Activated CD4-positive, alpha-beta memory T cell treated with anti-CD3 and anti-CD28 coated beads for 36 hours (primary cell): ENCODE data around the gene CYP4F22. TPM values are rescaled to one million over a fixed set of nuclear protein-coding genes. Genes with fewer than 3 reads are reported as not detected.

Experiments used
- CTCF ChIA-PET: fragments of 350-600 bp; sonication (Branson Sonifier 250); formaldehyde crosslinking; loops from one replicate; lab custom pipeline; 2021; ENCODE audit warnings: antibody characterized with exemption, inconsistent platforms; lab: Charles Lee
- POLR2A ChIA-PET: fragments of 350-600 bp; sonication (Branson Sonifier 250); formaldehyde crosslinking; loops from one replicate; lab custom pipeline; 2021; ENCODE audit warnings: antibody characterized with exemption; lab: Charles Lee
- DNase-seq: peaks from one replicate; pipeline ENCODE4 v3.0.0-alpha.2; 2020
- H3K27ac Mint-ChIP-seq: one replicate; pipeline ENCODE4 v1.8.0; 2021; ENCODE audit warnings: mixed read lengths
- H3K27me3 Mint-ChIP-seq: one replicate; pipeline ENCODE4 v1.8.0; 2021; ENCODE audit warnings: mixed read lengths
- H3K36me3 Mint-ChIP-seq: one replicate; pipeline ENCODE4 v1.8.0; 2021; ENCODE audit warnings: mixed read lengths
- H3K4me1 Mint-ChIP-seq: one replicate; pipeline ENCODE4 v1.8.0; 2021; ENCODE audit warnings: low read depth, mixed read lengths
- H3K4me3 Mint-ChIP-seq: one replicate; pipeline ENCODE4 v1.8.0; 2021; ENCODE audit warnings: mild to moderate bottlenecking, mixed read lengths
- H3K9me3 Mint-ChIP-seq: one replicate; pipeline ENCODE4 v1.8.0; 2021; ENCODE audit warnings: mixed read lengths
- intact Hi-C: fragments of 100-400 bp; cut with micrococcal nuclease; formaldehyde crosslinking; loops from one replicate; pipeline ENCODE4 v1.15.1; 2023
- total RNA-seq, 2 experiments: library from RNA; stranded (reverse); gene quantifications; one replicate each; pipeline ENCODE4 v1.2.3, GENCODE V29; 2021

CYP4F22 gene
- total RNA-seq, 2 experiments from 2014 or later, result 0.50 to 0.56 TPM

DNA sequence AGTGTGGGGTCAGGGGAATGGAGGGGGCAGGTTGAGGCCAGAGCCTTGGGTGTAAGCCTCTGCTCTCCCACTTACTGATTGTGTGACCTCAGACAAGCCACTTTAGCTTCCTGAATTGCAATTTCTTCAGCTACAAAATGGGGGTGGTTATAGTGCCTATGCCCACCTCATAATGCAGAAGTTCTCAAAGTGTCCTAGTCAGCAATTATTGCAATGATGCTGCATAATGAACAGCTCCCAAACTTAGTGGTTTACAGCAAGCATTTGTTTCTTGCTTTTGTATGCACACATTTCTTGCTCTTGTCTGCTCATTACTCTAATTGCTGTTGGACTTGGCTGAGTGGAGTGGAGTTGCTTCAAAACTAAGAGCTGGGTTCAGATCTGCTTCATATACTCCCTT is 36.0 kb downstream of the CYP4F22 start:
- ChIA-PET CTCF (interaction anchor here (1.1 to 1.3 kb wide), 2 partner anchors 11 to 125 kb away, joined by 3 read pairs; no protein-coding TSS in a partner anchor), POLR2A (no interaction called here)
- Mint-ChIP-seq H3K9me3 (peaks cover under 1% of the 10 kb centered on the region), H3K27me3 (no peaks in the 10 kb centered on the region), H3K4me1 (peaks cover 2% of the 10 kb centered on the region), H3K27ac (no peak overlapping the region), H3K36me3 (no peaks in the 10 kb centered on the region), H3K4me3 (no peak overlapping the region)
- intact Hi-C loops, result no loop called here
- no peak for DNase-seq

- H3K4me1 Mint-ChIP-seq, result no peaks in the 10 kb centered on the region
- no peak for DNase-seq
- no peaks in the 10 kb centered on the region for H3K27me3 Mint-ChIP-seq
- intact Hi-C loops, result no loop called here
- CTCF ChIA-PET, result interaction anchor here (0.9 kb wide), 1 partner anchor 125 kb away, joined by 3 read pairs; no protein-coding TSS in a partner anchor
- no peaks in the 10 kb centered on the region for H3K9me3 Mint-ChIP-seq
- POLR2A ChIA-PET, result no interaction called here
- H3K4me3 Mint-ChIP-seq, result no peak overlapping the region
- no peaks in the 10 kb centered on the region for H3K36me3 Mint-ChIP-seq
- no peak overlapping the region for H3K27ac Mint-ChIP-seq
Measured at GRCh38 chr19:15544970-15545369, 36.6 kb downstream of the CYP4F22 start.

DNA sequence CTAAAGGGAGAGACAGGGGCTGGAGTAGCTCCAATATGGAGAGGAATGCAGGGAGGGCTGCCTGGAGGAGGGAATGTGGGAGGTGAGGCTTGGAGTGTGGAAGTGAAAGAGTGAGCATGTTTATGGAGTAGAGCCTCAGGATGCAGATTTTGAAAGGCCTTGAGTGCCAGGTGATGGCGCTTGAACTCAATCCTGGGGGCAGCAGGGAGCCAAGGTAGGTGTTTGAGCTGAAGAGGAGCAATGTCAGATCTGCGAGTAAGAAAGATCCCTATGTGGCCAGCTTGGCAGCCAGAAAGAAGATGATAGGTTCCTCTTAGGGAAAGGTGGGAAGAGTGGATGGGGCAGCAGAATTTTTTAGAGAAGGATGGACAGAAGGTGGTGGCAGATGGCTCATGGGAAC is 40.3 kb downstream of the CYP4F22 start:
- H3K36me3 Mint-ChIP-seq, result no peaks in the 10 kb centered on the region
- H3K9me3 Mint-ChIP-seq, result no peaks in the 10 kb centered on the region
- intact Hi-C loops, result no loop called here
- ChIA-PET POLR2A (no interaction called here), CTCF (no interaction called here)
- no peak for DNase-seq
- no peak overlapping the region for H3K4me3 Mint-ChIP-seq
- H3K27ac Mint-ChIP-seq, result no peak overlapping the region
- no peaks in the 10 kb centered on the region for H3K27me3 Mint-ChIP-seq
- peaks cover 7% of the 10 kb centered on the region for H3K4me1 Mint-ChIP-seq

DNA sequence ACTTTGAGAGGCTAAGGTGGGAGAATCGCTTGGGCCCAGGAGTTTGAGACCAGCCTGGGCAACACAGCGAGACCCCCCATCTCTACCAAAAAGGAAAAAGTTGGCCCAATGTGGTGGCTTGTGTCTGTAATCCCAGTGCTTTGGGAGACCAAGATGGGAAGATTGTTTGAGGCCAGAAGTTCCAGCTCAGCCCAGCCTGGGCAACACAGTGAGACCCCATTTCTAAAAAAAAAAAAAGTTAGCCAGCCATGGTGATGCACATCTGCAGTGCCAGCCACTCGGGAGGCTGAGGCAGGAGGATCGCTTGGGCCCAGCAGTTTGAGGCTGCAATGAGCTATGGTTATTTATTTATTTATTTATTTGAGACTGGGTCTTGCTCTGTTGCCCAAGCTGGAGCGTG is 41.3 kb downstream of the CYP4F22 start:
- no peak overlapping the region for H3K4me3 Mint-ChIP-seq
- intact Hi-C loops, result no loop called here
- CTCF ChIA-PET, result interaction anchor here (1.1 kb wide), 1 partner anchor 131 kb away, joined by 4 read pairs; the partner anchor contains the start of gene AKAP8L

DNA sequence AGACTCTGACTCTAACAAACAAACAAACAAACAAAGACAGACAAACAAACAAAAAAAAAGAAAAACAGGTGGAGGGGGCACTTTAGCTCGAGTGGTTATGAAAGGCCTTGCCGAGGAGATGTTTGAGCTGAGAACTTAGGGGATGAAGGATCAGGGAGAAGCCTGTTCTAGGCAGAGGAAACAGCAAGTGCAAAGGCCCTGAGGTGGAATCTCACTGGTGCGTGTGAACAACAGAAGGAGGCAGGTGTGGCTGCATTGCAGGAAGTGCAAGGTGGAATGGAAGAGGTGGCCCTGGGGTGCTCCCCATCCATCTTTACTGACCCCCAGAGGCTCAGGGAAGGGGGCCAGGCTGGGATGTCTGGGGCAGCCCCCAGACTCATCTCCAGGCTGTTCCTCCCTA is 41.9 kb downstream of the CYP4F22 start:
- CTCF ChIA-PET, result interaction anchor here (1.1 kb wide), 1 partner anchor 131 kb away, joined by 4 read pairs; the partner anchor contains the start of gene AKAP8L
- intact Hi-C loops, result no loop called here

More for the DNA sequence above, 41.3 kb downstream of the CYP4F22 start:
- Mint-ChIP-seq H3K36me3 (no peaks in the 10 kb centered on the region), H3K27me3 (no peaks in the 10 kb centered on the region), H3K9me3 (no peaks in the 10 kb centered on the region), H3K27ac (no peak overlapping the region), H3K4me1 (peaks cover 10% of the 10 kb centered on the region)
- POLR2A ChIA-PET, result no interaction called here
- DNase-seq, result no peak

GRCh38 chr19:15550929-15551292 is 42.6 kb downstream of the CYP4F22 start:
- Mint-ChIP-seq H3K9me3 (no peaks in the 10 kb centered on the region), H3K27ac (peak overlapping the region; percentile 45), H3K36me3 (no peaks in the 10 kb centered on the region), H3K4me3 (peak overlapping the region; percentile 79), H3K4me1 (peaks cover 18% of the 10 kb centered on the region), H3K27me3 (no peaks in the 10 kb centered on the region)
- DNase-seq, result peak; percentile 48
- intact Hi-C loops, result loop anchor here (1.0 kb wide), 1 partner anchor 132 kb away; no protein-coding TSS in a partner anchor
- POLR2A ChIA-PET, result interaction anchor here (1.0 to 2.1 kb wide), 3 partner anchors 83 to 133 kb away, joined by 3 to 10 read pairs (median 8); partner anchors contain the start of gene AKAP8L
- CTCF ChIA-PET, result interaction anchor here (1.1 to 2.6 kb wide), 5 partner anchors 84 to 134 kb away, joined by 3 to 40 read pairs (median 6); partner anchors contain the start of gene AKAP8L

More for the DNA sequence above, 41.9 kb downstream of the CYP4F22 start:
- Mint-ChIP-seq H3K27me3 (no peaks in the 10 kb centered on the region), H3K4me3 (no peak overlapping the region), H3K4me1 (peaks cover 14% of the 10 kb centered on the region), H3K36me3 (no peaks in the 10 kb centered on the region), H3K27ac (no peak overlapping the region), H3K9me3 (no peaks in the 10 kb centered on the region)
- DNase-seq, result no peak
- POLR2A ChIA-PET, result interaction anchor here (1.0 to 2.1 kb wide), 2 partner anchors 131 to 133 kb away, joined by 3 to 10 read pairs; partner anchors contain the start of gene AKAP8L

DNA sequence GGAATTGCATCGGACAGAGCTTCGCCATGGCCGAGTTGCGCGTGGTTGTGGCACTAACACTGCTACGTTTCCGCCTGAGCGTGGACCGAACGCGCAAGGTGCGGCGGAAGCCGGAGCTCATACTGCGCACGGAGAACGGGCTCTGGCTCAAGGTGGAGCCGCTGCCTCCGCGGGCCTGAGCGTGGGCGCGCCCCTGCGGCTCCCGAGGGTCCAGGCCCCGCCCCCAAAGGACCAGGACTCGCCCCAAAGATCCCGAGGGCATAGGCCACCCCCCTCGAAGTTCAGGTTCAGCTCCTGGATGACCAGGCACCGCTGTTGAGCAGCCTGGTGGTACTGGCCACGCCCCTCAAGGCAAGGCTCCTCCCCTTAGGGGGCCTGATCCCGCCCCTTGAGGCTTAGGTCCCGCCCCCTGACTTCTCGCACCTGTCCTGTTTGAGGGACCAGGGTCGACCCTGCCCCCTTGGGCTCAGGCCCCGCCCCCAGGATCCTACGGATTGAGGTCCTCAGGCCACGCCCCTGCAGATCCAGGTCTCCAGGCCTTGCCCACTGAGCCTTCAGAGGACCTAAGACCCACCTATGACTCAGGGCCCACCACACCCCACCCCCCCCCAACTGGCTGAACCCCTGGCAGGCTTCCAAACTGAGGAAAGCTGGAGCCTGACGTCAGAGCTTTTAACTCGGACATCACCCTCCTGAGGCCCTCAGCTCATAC is 43.1 kb downstream of the CYP4F22 start:
- peak overlapping the region; percentile 79 for H3K4me3 Mint-ChIP-seq
- H3K4me1 Mint-ChIP-seq, result peaks cover 23% of the 10 kb centered on the region
- intact Hi-C loops, result loop anchor here (1.0 kb wide), 1 partner anchor 132 kb away; no protein-coding TSS in a partner anchor
- peak; percentile 80 for DNase-seq
- CTCF ChIA-PET, result interaction anchor here (1.1 to 2.6 kb wide), 5 partner anchors 84 to 134 kb away, joined by 3 to 40 read pairs (median 6); partner anchors contain the start of gene AKAP8L
- POLR2A ChIA-PET, result interaction anchor here (1.0 to 2.1 kb wide), 3 partner anchors 84 to 134 kb away, joined by 3 to 10 read pairs (median 8); partner anchors contain the start of gene AKAP8L
- no peaks in the 10 kb centered on the region for H3K9me3 Mint-ChIP-seq
- H3K27ac Mint-ChIP-seq, result peak overlapping the region; percentile 45
- H3K36me3 Mint-ChIP-seq, result no peaks in the 10 kb centered on the region
- H3K27me3 Mint-ChIP-seq, result no peaks in the 10 kb centered on the region

DNA sequence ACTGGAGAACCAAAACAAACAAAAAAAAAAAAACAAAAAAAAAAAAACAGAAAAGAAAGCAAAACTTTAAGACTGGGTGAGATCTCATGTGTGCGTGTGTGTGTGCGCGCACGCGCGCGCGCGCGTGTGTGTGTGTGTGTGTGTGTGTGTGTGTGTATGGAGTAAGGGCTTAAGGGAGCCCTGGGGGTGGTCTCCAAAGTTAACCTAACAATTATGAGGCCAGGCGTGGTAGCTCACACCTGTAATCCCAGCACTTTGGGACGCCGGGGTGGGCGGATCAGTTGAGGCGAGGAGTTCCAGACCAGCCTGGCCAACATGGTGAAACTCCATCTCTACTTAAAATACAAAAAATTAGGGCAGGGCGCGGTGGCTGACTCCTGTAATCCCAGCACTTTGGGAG is 46.7 kb downstream of the CYP4F22 start:
- Mint-ChIP-seq H3K4me3 (peak overlapping the region; percentile 74), H3K27me3 (peaks cover 3% of the 10 kb centered on the region), H3K36me3 (no peaks in the 10 kb centered on the region), H3K9me3 (no peaks in the 10 kb centered on the region), H3K27ac (peak overlapping the region; percentile 42), H3K4me1 (peaks cover 25% of the 10 kb centered on the region)
- POLR2A ChIA-PET, result interaction anchor here (2.2 to 2.9 kb wide), 2 partner anchors 91 to 136 kb away, joined by 8 to 19 read pairs; partner anchors contain the start of genes AKAP8L and RASAL3
- DNase-seq, result no peak
- CTCF ChIA-PET, result interaction anchor here (0.8 to 4.4 kb wide), 16 partner anchors 8 to 378 kb away, joined by 3 to 225 read pairs (median 4); partner anchors contain the start of genes AKAP8, AKAP8L and PGLYRP2
- intact Hi-C loops, result no loop called here

DNA sequence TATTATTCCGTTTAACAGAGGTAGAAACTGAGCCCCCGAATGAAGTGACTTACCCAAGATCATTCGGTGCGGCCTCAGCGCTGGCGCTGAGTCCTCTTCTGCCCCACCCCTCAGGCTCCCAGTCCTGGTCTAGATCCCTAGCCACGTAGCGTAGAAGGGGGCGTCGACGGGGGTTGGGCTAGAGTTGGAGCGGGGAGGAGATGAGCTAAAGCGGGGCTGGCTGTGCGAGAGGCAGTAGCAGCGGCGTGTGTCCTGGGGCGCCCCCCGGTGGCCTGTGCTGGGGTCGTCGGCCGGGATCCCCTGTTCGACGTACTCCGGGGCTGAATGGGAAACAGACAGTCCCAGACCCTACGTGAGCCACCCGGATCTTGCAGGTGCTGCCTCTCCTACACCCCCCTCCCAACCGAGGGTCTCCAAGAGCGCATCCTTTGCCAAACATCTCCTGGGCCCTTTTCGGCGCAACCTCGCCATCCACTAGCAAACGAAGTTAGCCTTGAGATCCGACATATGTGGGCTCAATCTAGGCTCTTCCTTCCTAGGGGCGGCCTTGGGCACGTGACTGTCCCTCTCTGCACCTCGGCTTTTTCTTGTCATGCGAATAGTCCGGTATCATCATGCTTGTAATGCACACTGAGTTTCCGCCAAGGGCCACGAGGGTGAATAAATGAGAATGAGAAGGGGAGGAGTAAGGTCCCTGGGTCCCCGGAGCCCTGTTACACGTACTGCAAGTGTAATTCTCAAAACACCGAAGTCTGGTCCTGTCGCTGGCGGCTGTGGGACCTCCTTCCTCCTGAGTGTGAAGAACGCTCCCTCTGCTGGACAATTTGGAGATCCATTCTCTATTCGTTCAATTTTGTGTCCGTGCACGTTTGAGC is 47.7 kb downstream of the CYP4F22 start:
- Mint-ChIP-seq H3K36me3 (no peaks in the 10 kb centered on the region), H3K4me3 (peak overlapping the region; percentile 74), H3K9me3 (no peaks in the 10 kb centered on the region), H3K4me1 (peaks cover 20% of the 10 kb centered on the region), H3K27ac (peak overlapping the region; percentile 74), H3K27me3 (peaks cover 6% of the 10 kb centered on the region)
- DNase-seq, result peak; percentile 99
- ChIA-PET CTCF (interaction anchor here (0.6 to 4.4 kb wide), 49 partner anchors 9 to 456 kb away, joined by 3 to 225 read pairs (median 4); partner anchors contain the start of genes AKAP8, AKAP8L, PGLYRP2 and WIZ), POLR2A (interaction anchor here (0.6 to 2.9 kb wide), 7 partner anchors 92 to 177 kb away, joined by 3 to 19 read pairs (median 4); partner anchors contain the start of genes AKAP8, AKAP8L and RASAL3)
- intact Hi-C loops, result loop anchor here (1.0 to 2.0 kb wide), 7 partner anchors 89 to 464 kb away; no protein-coding TSS in a partner anchor

- Mint-ChIP-seq H3K27ac (no peak overlapping the region), H3K4me3 (peak overlapping the region; percentile 74), H3K36me3 (no peaks in the 10 kb centered on the region), H3K4me1 (peaks cover 18% of the 10 kb centered on the region), H3K27me3 (peaks cover 10% of the 10 kb centered on the region), H3K9me3 (no peaks in the 10 kb centered on the region)
- intact Hi-C loops, result loop anchor here (1.0 to 2.0 kb wide), 7 partner anchors 89 to 464 kb away; no protein-coding TSS in a partner anchor
- ChIA-PET CTCF (interaction anchor here (0.6 to 4.4 kb wide), 8 partner anchors 120 to 455 kb away, joined by 3 to 225 read pairs (median 3); partner anchors contain the start of gene AKAP8L), POLR2A (no interaction called here)
- no peak for DNase-seq
Measured at GRCh38 chr19:15556634-15557181, 48.4 kb downstream of the CYP4F22 start.

- H3K4me3 Mint-ChIP-seq, result no peak overlapping the region
- intact Hi-C loops, result loop anchor here (2.0 kb wide), 1 partner anchor 292 kb away; no protein-coding TSS in a partner anchor
- ChIA-PET POLR2A (no interaction called here), CTCF (interaction anchor here (0.6 to 4.4 kb wide), 8 partner anchors 120 to 456 kb away, joined by 3 to 225 read pairs (median 3); partner anchors contain the start of gene AKAP8L)
- no peak for DNase-seq
- H3K27ac Mint-ChIP-seq, result no peak overlapping the region
- H3K4me1 Mint-ChIP-seq, result peaks cover 18% of the 10 kb centered on the region
- no peaks in the 10 kb centered on the region for H3K9me3 Mint-ChIP-seq
- H3K27me3 Mint-ChIP-seq, result peaks cover 10% of the 10 kb centered on the region
- no peaks in the 10 kb centered on the region for H3K36me3 Mint-ChIP-seq
Measured at GRCh38 chr19:15557223-15557622, 48.9 kb downstream of the CYP4F22 start.
